Smooth muscle cell (in vitro differentiated cells): ENCODE data around the gene ZNF239. TPM values are rescaled to one million over a fixed set of nuclear protein-coding genes. Genes with fewer than 3 reads are reported as not detected.
"Not testable (repeated sequence)": the region's sequence is repeated elsewhere in the genome, so short reads cannot be mapped to it uniquely, and the experiment has no call there.

Experiments used
- DNase-seq: peaks from one replicate; lab custom pipeline; 2025; ENCODE audit not compliant: unreplicated experiment; lab: John Stamatoyannopoulos, UW
- H2AFZ ChIP-seq: fragments of 200-600 bp; sonication (generic); 2 replicates; pipeline ENCODE4 v1.6.0; 2016; ENCODE audit warnings: antibody characterized with exemption, low read depth, mild to moderate bottlenecking
- H3F3A ChIP-seq: fragments of 200-600 bp; sonication (generic); 2 replicates; pipeline ENCODE4 v1.6.0; 2017; ENCODE audit warnings: antibody characterized with exemption, low read depth
- H3K27ac ChIP-seq: fragments of 200-600 bp; sonication (generic); 2 replicates; pipeline ENCODE4 v1.5.1; 2016; ENCODE audit warnings: low read depth, mild to moderate bottlenecking
- H3K27me3 ChIP-seq: fragments of 200-600 bp; sonication (generic); 2 replicates; pipeline ENCODE4 v1.6.1; 2016; ENCODE audit warnings: low read depth, mild to moderate bottlenecking
- H3K36me3 ChIP-seq: fragments of 200-600 bp; sonication (generic); 2 replicates; pipeline ENCODE4 v1.5.1; 2016; ENCODE audit warnings: low read depth
- H3K4me1 ChIP-seq: fragments of 200-600 bp; sonication (generic); 2 replicates; pipeline ENCODE4 v1.5.1; 2016; ENCODE audit warnings: low read depth
- H3K4me2 ChIP-seq: fragments of 200-600 bp; sonication (generic); 2 replicates; pipeline ENCODE4 v1.6.0; 2016; ENCODE audit warnings: mild to moderate bottlenecking
- H3K4me3 ChIP-seq: fragments of 200-600 bp; sonication (generic); 2 replicates; pipeline ENCODE4 v1.5.1; 2016; ENCODE audit warnings: mild to moderate bottlenecking
- H3K79me2 ChIP-seq: fragments of 200-600 bp; sonication (generic); 2 replicates; pipeline ENCODE4 v1.6.0; 2016; ENCODE audit warnings: low read depth, mild to moderate bottlenecking
- H3K9ac ChIP-seq: fragments of 200-600 bp; sonication (generic); 2 replicates; pipeline ENCODE4 v1.6.0; 2016; ENCODE audit warnings: low read depth
- H3K9me3 ChIP-seq: fragments of 200-600 bp; sonication (generic); replicated peaks from 2 replicates; pipeline ENCODE4 v1.5.1; 2016; ENCODE audit warnings: low read depth
- H4K20me1 ChIP-seq: fragments of 200-600 bp; sonication (generic); 2 replicates; pipeline ENCODE4 v1.6.0; 2016; ENCODE audit warnings: low read depth
- CTCF ChIP-seq: fragments of 200-600 bp; sonication (generic); IDR thresholded peaks from 2 replicates; pipeline ENCODE4 v1.5.1; 2017; ENCODE audit warnings: borderline replicate concordance, mild to moderate bottlenecking, antibody characterized with exemption; ENCODE audit not compliant: insufficient read depth, poor library complexity, severe bottlenecking
- WGBS: methylation state at CpG from one replicate; pipeline ENCODE4 v1.1.7; 2016; ENCODE audit warnings: low lambda C conversion rate; 5-methylcytosine and 5-hydroxymethylcytosine counted together
- polyA plus RNA-seq: library from polyadenylated mRNA; unstranded; fragments of >200 nt; fragmentation: Nextera tagmentation; extraction: Ambion mirVana; gene quantifications from 2 replicates; pipeline ENCODE4 v1.2.1, GENCODE V29; 2016
- total RNA-seq: library from RNA; depleted of rRNA; stranded (reverse); fragments of >200 nt; gene quantifications from 2 replicates; pipeline ENCODE4 v1.2.3, GENCODE V29; 2014

The ZNF239 gene
- total and polyA plus RNA-seq, 2 experiments from 2014 or later: 2.6 to 5.4 TPM

- 83% methylated on average over 5 of the region's 5 CpGs for WGBS
These were observed 17.0 kb upstream of the ZNF239 start for GRCh38 chr10:43591303-43591904.

GRCh38 chr10:43586730-43587115, 12.3 kb upstream of the ZNF239 start:
- WGBS: 92% methylated on average over 3 of the region's 3 CpGs
- not testable (repeated sequence) for H3K9me3 ChIP-seq, H4K20me1 ChIP-seq, H3K4me3 ChIP-seq, H3K4me2 ChIP-seq, H3K9ac ChIP-seq, H3K27me3 ChIP-seq, H2AFZ ChIP-seq, H3K4me1 ChIP-seq, H3K79me2 ChIP-seq, H3K36me3 ChIP-seq, H3F3A ChIP-seq, H3K27ac ChIP-seq, DNase-seq

More at GRCh38 chr10:43591303-43591904, 17.0 kb upstream of the ZNF239 start:
- Histone ChIP-seq H3K36me3 (no peaks in the 10 kb centered on the region), H4K20me1 (no peaks in the 10 kb centered on the region), H3K9ac (no peak overlapping the region), H3K4me2 (no peak overlapping the region), H3K27ac (no peak overlapping the region), H2AFZ (no peak overlapping the region), H3K4me3 (no peak overlapping the region), H3K79me2 (no peaks in the 10 kb centered on the region), H3K27me3 (no peaks in the 10 kb centered on the region), H3F3A (no peaks in the 10 kb centered on the region), H3K9me3 (no peaks in the 10 kb centered on the region), H3K4me1 (no peaks in the 10 kb centered on the region)
- no peak for TF ChIP-seq CTCF
- DNase-seq: no peak

GRCh38 chr10:43585981-43586729, 11.7 kb upstream of the ZNF239 start:
- no peaks in the 10 kb centered on the region for H3K27me3 ChIP-seq
- no peaks in the 10 kb centered on the region for H3K9me3 ChIP-seq
- H3K4me1 ChIP-seq: no peaks in the 10 kb centered on the region
- no peaks in the 10 kb centered on the region for H4K20me1 ChIP-seq
- H3K4me3 ChIP-seq: no peak overlapping the region
- no peak for DNase-seq
- H3K4me2 ChIP-seq: no peak overlapping the region
- TF ChIP-seq CTCF: no peak
- H3K79me2 ChIP-seq: no peaks in the 10 kb centered on the region
- no peak overlapping the region for H3K9ac ChIP-seq
- no peak overlapping the region for H2AFZ ChIP-seq
- H3K27ac ChIP-seq: no peak overlapping the region
- H3K36me3 ChIP-seq: no peaks in the 10 kb centered on the region
- no peaks in the 10 kb centered on the region for H3F3A ChIP-seq
- 71% methylated on average over 9 of the region's 9 CpGs for WGBS

GRCh38 chr10:43585046-43585445, 10.6 kb upstream of the ZNF239 start:
- no peak for DNase-seq

More at GRCh38 chr10:43585046-43585445, 10.6 kb upstream of the ZNF239 start:
- Histone ChIP-seq H3K9me3 (no peaks in the 10 kb centered on the region), H3K79me2 (no peaks in the 10 kb centered on the region), H3F3A (no peaks in the 10 kb centered on the region), H3K27me3 (no peaks in the 10 kb centered on the region), H4K20me1 (no peaks in the 10 kb centered on the region), H3K4me3 (no peak overlapping the region), H2AFZ (no peak overlapping the region), H3K4me2 (no peak overlapping the region), H3K27ac (no peak overlapping the region), H3K36me3 (no peaks in the 10 kb centered on the region), H3K4me1 (no peaks in the 10 kb centered on the region), H3K9ac (no peak overlapping the region)
- TF ChIP-seq CTCF: no peak
- 82% methylated on average over 5 of the region's 5 CpGs for WGBS
